Spleen (tissue), 7 donors: ENCODE results near the gene TAS2R40.

ENCODE experiments used
- CTCF ChIP-seq, 11 experiments: fragments of 200-600 bp in 7 of 11; fragments of 450-650 bp in 4 of 11; sonication (generic) in 4 of 11; IDR thresholded peaks in 8 of 11; conservative IDR thresholded peaks in 3 of 11; 1 replicate in 7 of 11; 2 replicates in 4 of 11; pipeline versions ENCODE4 v1.4.0 to v1.8.0; 2016 to 2021; ENCODE audit warnings: antibody characterized with exemption in 11 of 11, inconsistent platforms in 4 of 11, mild to moderate bottlenecking in 1 of 11
- POLR2A ChIP-seq, 3 donors: fragments of 450-650 bp; IDR thresholded peaks; one replicate each; pipeline ENCODE4 v1.5.1; 2017; ENCODE audit warnings: antibody characterized with exemption in 3 of 3, mild to moderate bottlenecking in 1 of 3
- POLR2AphosphoS5 ChIP-seq, 3 donors: sonication (generic); formaldehyde crosslinking; IDR thresholded peaks; one replicate each; pipeline ENCODE4 v1.5.1; 2017; ENCODE audit warnings: antibody characterized with exemption in 3 of 3
- donor health status: DM: no; HTN: no; CAD: no; lungs with moderate emphysema.
- donor health status: DM: no; HTN: no; CAD: no.
- donor health status: DM: no; HTN: no; CAD: no.

DNA sequence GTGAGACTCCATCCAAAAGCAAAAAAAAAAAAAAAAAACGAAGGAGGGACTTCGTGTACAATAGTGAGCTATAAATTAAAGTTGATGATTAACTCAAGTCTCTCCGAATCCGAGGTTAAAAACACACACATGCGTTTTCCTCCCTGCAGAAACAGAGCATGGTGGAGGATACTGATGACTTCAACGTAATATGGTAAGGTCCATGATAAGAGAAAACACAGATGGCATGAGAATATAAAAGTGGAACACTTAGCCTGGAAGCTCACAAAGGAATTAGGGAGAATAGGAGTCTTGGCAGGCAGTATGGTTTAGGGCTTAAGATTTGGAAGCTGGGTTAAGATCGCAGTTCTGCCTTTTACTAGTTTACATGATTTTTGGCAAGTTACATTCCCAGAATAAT lies 21.3 kb downstream of the TAS2R40 start:
- no peak for TF ChIP-seq CTCF (IDR thresholded peaks at IDR 0.05 in 8 of 11, conservative IDR thresholded peaks at IDR 0.05 in 3 of 11)
- no peak for TF ChIP-seq POLR2A (IDR thresholded peaks at IDR 0.05)
- TF ChIP-seq POLR2AphosphoS5 (IDR thresholded peaks at IDR 0.05) = no peak
